Measurements from ENCODE around the gene RAB1A.

DNA sequence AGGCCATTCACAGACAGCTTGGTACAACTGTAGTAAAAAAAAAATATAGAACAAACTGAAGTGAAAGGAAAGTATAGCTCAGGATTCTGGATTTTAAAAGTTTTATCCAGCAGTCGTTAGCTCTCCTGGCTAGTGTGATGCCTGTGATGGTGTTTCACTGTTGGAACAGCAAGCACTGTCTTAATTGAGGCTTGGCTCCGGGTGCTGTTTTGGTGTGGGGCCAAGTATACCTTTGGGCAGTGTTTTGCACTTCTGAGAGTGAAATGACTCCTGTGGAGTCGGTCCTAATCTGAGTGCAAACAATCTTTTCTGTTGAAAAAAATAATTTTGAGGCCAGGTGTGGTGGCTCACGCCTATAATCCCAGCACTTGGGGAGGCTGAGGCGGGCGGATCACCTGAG lies 28.7 kb upstream of the RAB1A start:
- no peak for TF ChIP-seq POLR2A (IDR thresholded peaks at IDR 0.05)
- TF ChIP-seq, protein P1, sequence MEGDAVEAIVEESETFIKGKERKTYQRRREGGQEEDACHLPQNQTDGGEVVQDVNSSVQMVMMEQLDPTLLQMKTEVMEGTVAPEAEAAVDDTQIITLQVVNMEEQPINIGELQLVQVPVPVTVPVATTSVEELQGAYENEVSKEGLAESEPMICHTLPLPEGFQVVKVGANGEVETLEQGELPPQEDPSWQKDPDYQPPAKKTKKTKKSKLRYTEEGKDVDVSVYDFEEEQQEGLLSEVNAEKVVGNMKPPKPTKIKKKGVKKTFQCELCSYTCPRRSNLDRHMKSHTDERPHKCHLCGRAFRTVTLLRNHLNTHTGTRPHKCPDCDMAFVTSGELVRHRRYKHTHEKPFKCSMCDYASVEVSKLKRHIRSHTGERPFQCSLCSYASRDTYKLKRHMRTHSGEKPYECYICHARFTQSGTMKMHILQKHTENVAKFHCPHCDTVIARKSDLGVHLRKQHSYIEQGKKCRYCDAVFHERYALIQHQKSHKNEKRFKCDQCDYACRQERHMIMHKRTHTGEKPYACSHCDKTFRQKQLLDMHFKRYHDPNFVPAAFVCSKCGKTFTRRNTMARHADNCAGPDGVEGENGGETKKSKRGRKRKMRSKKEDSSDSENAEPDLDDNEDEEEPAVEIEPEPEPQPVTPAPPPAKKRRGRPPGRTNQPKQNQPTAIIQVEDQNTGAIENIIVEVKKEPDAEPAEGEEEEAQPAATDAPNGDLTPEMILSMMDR (IDR thresholded peaks at IDR 0.05), result no peak
